ENCODE results near the gene AGAP5. TPM values are rescaled to one million over a fixed set of nuclear protein-coding genes. Genes with fewer than 3 reads are reported as not detected.

The AGAP5 gene
- total and polyA plus RNA-seq, 2 of the 13 experiments (the other 11 are each of a cell fraction or from before 2014, with no cell fraction given) = 5.3 to 7.9 TPM

DNA sequence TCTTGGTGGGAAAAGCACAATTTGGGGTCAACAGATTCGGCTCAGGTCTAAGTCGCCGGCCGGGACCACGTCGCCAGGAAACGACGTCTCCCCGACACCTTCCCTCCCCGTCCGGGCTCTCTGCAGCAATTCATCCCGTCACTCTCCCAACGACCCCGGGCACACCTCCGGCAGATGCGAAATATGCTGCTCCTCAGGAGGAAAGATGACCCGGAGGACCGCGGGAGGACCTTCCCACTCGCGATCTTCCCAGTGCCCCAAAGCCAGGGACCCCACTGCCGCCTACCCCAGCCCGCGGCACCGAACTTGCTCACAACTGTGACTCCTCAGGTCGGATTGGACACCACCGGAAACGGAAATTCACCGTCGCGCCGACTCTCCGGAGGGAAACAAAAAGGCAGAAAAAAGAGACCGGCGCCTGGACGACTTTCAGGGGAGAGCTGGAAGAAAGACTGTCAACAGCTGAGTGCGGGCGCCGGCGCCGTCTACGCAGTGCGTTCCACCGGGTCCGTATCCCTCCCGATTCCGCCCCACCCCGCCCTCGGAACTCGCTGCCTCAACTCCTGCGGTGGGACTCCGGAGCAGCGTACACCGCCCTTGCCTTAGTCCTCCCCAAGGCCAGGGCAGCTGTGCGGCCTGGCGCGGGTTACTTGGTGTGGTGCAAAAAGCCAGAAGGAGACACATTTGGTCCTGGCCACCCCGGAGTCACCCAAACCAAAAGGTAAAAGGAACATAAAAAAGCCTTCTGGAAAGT is 32.4 kb upstream of the AGAP5 start (continued):
- TF ChIP-seq, protein P1, sequence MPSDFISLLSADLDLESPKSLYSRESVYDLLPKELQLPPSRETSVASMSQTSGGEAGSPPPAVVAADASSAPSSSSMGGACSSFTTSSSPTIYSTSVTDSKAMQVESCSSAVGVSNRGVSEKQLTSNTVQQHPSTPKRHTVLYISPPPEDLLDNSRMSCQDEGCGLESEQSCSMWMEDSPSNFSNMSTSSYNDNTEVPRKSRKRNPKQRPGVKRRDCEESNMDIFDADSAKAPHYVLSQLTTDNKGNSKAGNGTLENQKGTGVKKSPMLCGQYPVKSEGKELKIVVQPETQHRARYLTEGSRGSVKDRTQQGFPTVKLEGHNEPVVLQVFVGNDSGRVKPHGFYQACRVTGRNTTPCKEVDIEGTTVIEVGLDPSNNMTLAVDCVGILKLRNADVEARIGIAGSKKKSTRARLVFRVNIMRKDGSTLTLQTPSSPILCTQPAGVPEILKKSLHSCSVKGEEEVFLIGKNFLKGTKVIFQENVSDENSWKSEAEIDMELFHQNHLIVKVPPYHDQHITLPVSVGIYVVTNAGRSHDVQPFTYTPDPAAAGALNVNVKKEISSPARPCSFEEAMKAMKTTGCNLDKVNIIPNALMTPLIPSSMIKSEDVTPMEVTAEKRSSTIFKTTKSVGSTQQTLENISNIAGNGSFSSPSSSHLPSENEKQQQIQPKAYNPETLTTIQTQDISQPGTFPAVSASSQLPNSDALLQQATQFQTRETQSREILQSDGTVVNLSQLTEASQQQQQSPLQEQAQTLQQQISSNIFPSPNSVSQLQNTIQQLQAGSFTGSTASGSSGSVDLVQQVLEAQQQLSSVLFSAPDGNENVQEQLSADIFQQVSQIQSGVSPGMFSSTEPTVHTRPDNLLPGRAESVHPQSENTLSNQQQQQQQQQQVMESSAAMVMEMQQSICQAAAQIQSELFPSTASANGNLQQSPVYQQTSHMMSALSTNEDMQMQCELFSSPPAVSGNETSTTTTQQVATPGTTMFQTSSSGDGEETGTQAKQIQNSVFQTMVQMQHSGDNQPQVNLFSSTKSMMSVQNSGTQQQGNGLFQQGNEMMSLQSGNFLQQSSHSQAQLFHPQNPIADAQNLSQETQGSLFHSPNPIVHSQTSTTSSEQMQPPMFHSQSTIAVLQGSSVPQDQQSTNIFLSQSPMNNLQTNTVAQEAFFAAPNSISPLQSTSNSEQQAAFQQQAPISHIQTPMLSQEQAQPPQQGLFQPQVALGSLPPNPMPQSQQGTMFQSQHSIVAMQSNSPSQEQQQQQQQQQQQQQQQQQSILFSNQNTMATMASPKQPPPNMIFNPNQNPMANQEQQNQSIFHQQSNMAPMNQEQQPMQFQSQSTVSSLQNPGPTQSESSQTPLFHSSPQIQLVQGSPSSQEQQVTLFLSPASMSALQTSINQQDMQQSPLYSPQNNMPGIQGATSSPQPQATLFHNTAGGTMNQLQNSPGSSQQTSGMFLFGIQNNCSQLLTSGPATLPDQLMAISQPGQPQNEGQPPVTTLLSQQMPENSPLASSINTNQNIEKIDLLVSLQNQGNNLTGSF (CRISPR knock-in tag; IDR thresholded peaks at IDR 0.05) = peak; percentile 81; the same call in 1 of the 2 replicates
- TF ChIP-seq NONO (IDR thresholded peaks at IDR 0.05) (no peak), NONO (CRISPR knock-in tag; conservative IDR thresholded peaks at IDR 0.05) (peak; percentile 91), POLR2G (IDR thresholded peaks at IDR 0.05; ENCODE audit: low read depth, low read length) (peak; percentile 97), AHR (CRISPR knock-in tag; IDR thresholded peaks at IDR 0.05) (peak; percentile 85; the same call in 1 of the 2 replicates), FOSL2 (CRISPR knock-in tag; IDR thresholded peaks at IDR 0.05) (peak; percentile 65), TBX2 (CRISPR knock-in tag; IDR thresholded peaks at IDR 0.05; ENCODE audit: borderline replicate concordance) (peak; percentile 80; the same call in 1 of the 2 replicates), ZNF121 (CRISPR knock-in tag; IDR thresholded peaks at IDR 0.05) (peak; percentile 59; the same call in 1 of the 2 replicates), ZEB1 (IDR thresholded peaks at IDR 0.05; ENCODE audit: insufficient replicate concordance, low read depth) (no peak), SKI (IDR thresholded peaks at IDR 0.05; ENCODE audit: partially characterized antibody) (peak; percentile 53), ZNF678 (CRISPR knock-in tag; IDR thresholded peaks at IDR 0.05) (no peak; the same call in 1 of the 2 replicates), BHLHE40 (IDR thresholded peaks at IDR 0.05; ENCODE audit: low read length) (no peak), ELF4 (CRISPR knock-in tag; IDR thresholded peaks at IDR 0.05; ENCODE audit: borderline replicate concordance) (no peak)
- TF ChIP-seq, protein P2, sequence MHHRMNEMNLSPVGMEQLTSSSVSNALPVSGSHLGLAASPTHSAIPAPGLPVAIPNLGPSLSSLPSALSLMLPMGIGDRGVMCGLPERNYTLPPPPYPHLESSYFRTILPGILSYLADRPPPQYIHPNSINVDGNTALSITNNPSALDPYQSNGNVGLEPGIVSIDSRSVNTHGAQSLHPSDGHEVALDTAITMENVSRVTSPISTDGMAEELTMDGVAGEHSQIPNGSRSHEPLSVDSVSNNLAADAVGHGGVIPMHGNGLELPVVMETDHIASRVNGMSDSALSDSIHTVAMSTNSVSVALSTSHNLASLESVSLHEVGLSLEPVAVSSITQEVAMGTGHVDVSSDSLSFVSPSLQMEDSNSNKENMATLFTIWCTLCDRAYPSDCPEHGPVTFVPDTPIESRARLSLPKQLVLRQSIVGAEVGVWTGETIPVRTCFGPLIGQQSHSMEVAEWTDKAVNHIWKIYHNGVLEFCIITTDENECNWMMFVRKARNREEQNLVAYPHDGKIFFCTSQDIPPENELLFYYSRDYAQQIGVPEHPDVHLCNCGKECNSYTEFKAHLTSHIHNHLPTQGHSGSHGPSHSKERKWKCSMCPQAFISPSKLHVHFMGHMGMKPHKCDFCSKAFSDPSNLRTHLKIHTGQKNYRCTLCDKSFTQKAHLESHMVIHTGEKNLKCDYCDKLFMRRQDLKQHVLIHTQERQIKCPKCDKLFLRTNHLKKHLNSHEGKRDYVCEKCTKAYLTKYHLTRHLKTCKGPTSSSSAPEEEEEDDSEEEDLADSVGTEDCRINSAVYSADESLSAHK (CRISPR knock-in tag; IDR thresholded peaks at IDR 0.05; ENCODE audit: borderline replicate concordance) = no peak
- TF ChIP-seq, protein P3, sequence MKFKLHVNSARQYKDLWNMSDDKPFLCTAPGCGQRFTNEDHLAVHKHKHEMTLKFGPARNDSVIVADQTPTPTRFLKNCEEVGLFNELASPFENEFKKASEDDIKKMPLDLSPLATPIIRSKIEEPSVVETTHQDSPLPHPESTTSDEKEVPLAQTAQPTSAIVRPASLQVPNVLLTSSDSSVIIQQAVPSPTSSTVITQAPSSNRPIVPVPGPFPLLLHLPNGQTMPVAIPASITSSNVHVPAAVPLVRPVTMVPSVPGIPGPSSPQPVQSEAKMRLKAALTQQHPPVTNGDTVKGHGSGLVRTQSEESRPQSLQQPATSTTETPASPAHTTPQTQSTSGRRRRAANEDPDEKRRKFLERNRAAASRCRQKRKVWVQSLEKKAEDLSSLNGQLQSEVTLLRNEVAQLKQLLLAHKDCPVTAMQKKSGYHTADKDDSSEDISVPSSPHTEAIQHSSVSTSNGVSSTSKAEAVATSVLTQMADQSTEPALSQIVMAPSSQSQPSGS (CRISPR knock-in tag; IDR thresholded peaks at IDR 0.05) = peak; percentile 71; the same call in 1 of the 2 replicates
- TF ChIP-seq, protein P4, sequence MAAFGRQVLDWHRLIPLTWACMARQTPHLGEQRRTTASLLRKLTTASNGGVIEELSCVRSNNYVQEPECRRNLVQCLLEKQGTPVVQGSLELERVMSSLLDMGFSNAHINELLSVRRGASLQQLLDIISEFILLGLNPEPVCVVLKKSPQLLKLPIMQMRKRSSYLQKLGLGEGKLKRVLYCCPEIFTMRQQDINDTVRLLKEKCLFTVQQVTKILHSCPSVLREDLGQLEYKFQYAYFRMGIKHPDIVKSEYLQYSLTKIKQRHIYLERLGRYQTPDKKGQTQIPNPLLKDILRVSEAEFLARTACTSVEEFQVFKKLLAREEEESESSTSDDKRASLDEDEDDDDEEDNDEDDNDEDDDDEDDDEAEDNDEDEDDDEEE (CRISPR knock-in tag; IDR thresholded peaks at IDR 0.05) = no peak

All from HepG2 (cell line).